B cell (primary cell): ENCODE measurements around the gene SLC12A1. TPM values are rescaled to one million over a fixed set of nuclear protein-coding genes. Genes with fewer than 3 reads are reported as not detected.

Experiments
- ATAC-seq: fragments of 200-7000 bp; cut with Tn5 transposase; one replicate; pipeline ENCODE4 v1.10.0; 2021; ENCODE audit warnings: low read depth, mild to moderate bottlenecking, moderate number of reproducible peaks, moderate library complexity
- CTCF ChIA-PET: fragments of 350-600 bp; sonication (Branson Sonifier 250); formaldehyde crosslinking; loops from one replicate; lab custom pipeline; 2021; ENCODE audit warnings: antibody characterized with exemption, inconsistent platforms; lab: Charles Lee
- POLR2A ChIA-PET: fragments of 350-600 bp; sonication (Branson Sonifier 250); formaldehyde crosslinking; loops from one replicate; lab custom pipeline; 2021; ENCODE audit warnings: antibody characterized with exemption; lab: Charles Lee
- DNase-seq: peaks from one replicate; pipeline ENCODE4 v3.0.0; 2013
- H2AFZ ChIP-seq: 2 replicates; pipeline ENCODE4 v1.6.1; 2012; ENCODE audit warnings: mild to moderate bottlenecking, low read depth, low read length; ENCODE audit not compliant: insufficient read depth, poor library complexity, severe bottlenecking
- H3K27ac ChIP-seq, 2 donors: 1 replicate in 1 of 2; 2 replicates in 1 of 2; pipeline ENCODE4 v1.5.1; 2012 to 2013; ENCODE audit warnings: low read length in 2 of 2, mild to moderate bottlenecking in 2 of 2, moderate library complexity in 1 of 2
- H3K27me3 ChIP-seq, 4 experiments: fragments of 200-600 bp in 1 of 4; sonication (generic) in 1 of 4; replicated peaks in 1 of 4; 1 replicate in 2 of 4; 2 replicates in 2 of 4; pipeline versions ENCODE4 v1.6.1 to v1.7.0; 2013 to 2016; ENCODE audit warnings: low read length in 3 of 4, mild to moderate bottlenecking in 2 of 4, mixed read lengths in 1 of 4, moderate library complexity in 1 of 4; ENCODE audit not compliant: insufficient read depth in 4 of 4, control insufficient read depth in 3 of 4; ENCODE audit errors: control extremely low read depth in 1 of 4
- H3K36me3 ChIP-seq, 2 experiments: replicated peaks in 1 of 2; 1 replicate in 1 of 2; 2 replicates in 1 of 2; pipeline versions ENCODE4 v1.6.1 to v1.7.1; 2013; ENCODE audit warnings: low read length in 1 of 2; ENCODE audit not compliant: insufficient read depth in 2 of 2, control insufficient read depth in 1 of 2; ENCODE audit errors: control extremely low read depth in 1 of 2, extremely low read depth in 1 of 2
- H3K4me1 ChIP-seq, 2 donors: fragments of 200-600 bp in 1 of 2; sonication (generic) in 1 of 2; 1 replicate in 1 of 2; 2 replicates in 1 of 2; pipeline versions ENCODE4 v1.5.1 to v1.6.1; 2013 to 2017; ENCODE audit warnings: low read length in 2 of 2; ENCODE audit not compliant: control insufficient read depth in 2 of 2, insufficient read depth in 2 of 2
- H3K4me2 ChIP-seq: replicated peaks from 2 replicates; pipeline ENCODE3; 2012; ENCODE audit warnings: mild to moderate bottlenecking, low read depth, low read length; ENCODE audit not compliant: poor library complexity, severe bottlenecking
- H3K4me3 ChIP-seq, 5 experiments: fragments of 200-600 bp in 1 of 5; sonication (generic) in 1 of 5; 1 replicate in 3 of 5; 2 replicates in 2 of 5; pipeline versions ENCODE4 v1.5.1 to v1.7.0; 2011 to 2016; ENCODE audit warnings: low read length in 4 of 5, mild to moderate bottlenecking in 4 of 5, low read depth in 2 of 5, control low read depth in 1 of 5, moderate library complexity in 1 of 5; ENCODE audit not compliant: insufficient read depth in 1 of 5; ENCODE audit errors: control extremely low read depth in 1 of 5, extremely low read depth in 1 of 5
- H3K79me2 ChIP-seq: fragments of 200-600 bp; sonication (generic); one replicate; pipeline ENCODE4 v1.6.0; 2016; ENCODE audit warnings: low read length; ENCODE audit not compliant: control insufficient read depth, insufficient read depth
- H3K9ac ChIP-seq: fragments of 200-600 bp; sonication (generic); 2 replicates; pipeline ENCODE4 v1.6.1; 2017; ENCODE audit warnings: mild to moderate bottlenecking, low read length, moderate library complexity
- H3K9me3 ChIP-seq, 3 donors: one replicate each; pipeline versions ENCODE4 v1.6.1 to v1.7.1; 2013; ENCODE audit warnings: low read length in 2 of 3; ENCODE audit not compliant: control insufficient read depth in 2 of 3, insufficient read depth in 1 of 3; ENCODE audit errors: control extremely low read depth in 1 of 3
- H4K20me1 ChIP-seq: 2 replicates; pipeline ENCODE4 v1.6.0; 2012; ENCODE audit warnings: mild to moderate bottlenecking, low read length; ENCODE audit not compliant: insufficient read depth, control insufficient read depth, poor library complexity, severe bottlenecking
- H3K27ac Mint-ChIP-seq: one replicate; pipeline ENCODE4 v1.8.0; 2021; ENCODE audit warnings: mixed read lengths
- H3K27me3 Mint-ChIP-seq: one replicate; pipeline ENCODE4 v1.8.0; 2021; ENCODE audit warnings: mixed read lengths
- H3K4me1 Mint-ChIP-seq: one replicate; pipeline ENCODE4 v1.8.0; 2021; ENCODE audit warnings: mixed read lengths
- H3K4me3 Mint-ChIP-seq: one replicate; pipeline ENCODE4 v1.8.0; 2021; ENCODE audit warnings: mixed read lengths
- H3K9me3 Mint-ChIP-seq: one replicate; pipeline ENCODE4 v1.8.0; 2022; ENCODE audit warnings: mixed read lengths; ENCODE audit not compliant: insufficient read depth
- CTCF ChIP-seq: fragments of 200-600 bp; IDR thresholded peaks from one replicate; pipeline ENCODE4 v1.8.0; 2022; ENCODE audit warnings: antibody characterized with exemption, mild to moderate bottlenecking
- EZH2 ChIP-seq: IDR thresholded peaks from 2 replicates; pipeline ENCODE4 v1.6.1; 2012; ENCODE audit warnings: borderline replicate concordance, low read depth, mild to moderate bottlenecking, moderate library complexity, low read length; ENCODE audit not compliant: insufficient read depth, poor library complexity, severe bottlenecking
- WGBS: methylation state at CpG from one replicate; pipeline ENCODE4 v1.1.5; 2013; ENCODE audit warnings: missing lambda C conversion rate; ENCODE audit not compliant: insufficient coverage; 5-methylcytosine and 5-hydroxymethylcytosine counted together
- intact Hi-C: fragments of 100-400 bp; cut with micrococcal nuclease; formaldehyde crosslinking; loops from one replicate; pipeline ENCODE4 v1.10.0; 2022
- polyA plus RNA-seq: library from polyadenylated mRNA; depleted of rRNA; stranded (reverse); fragments of >200 nt; gene quantifications from 2 replicates; pipeline ENCODE4 v1.2.3, GENCODE V29; 2012
- total RNA-seq, 2 donors: library from RNA; stranded (reverse); fragments of 120-200 nt in 1 of 2; gene quantifications; 1 replicate in 1 of 2; 2 replicates in 1 of 2; pipeline versions ENCODE4 v1.2.3 to v1.2.4, GENCODE V29; 2013 to 2022

SLC12A1 gene
- total and polyA plus RNA-seq, 2 donors (not counting 1 experiment from before 2014, with no cell fraction given): not detected

- Histone ChIP-seq H3K9me3 (no peaks in the 10 kb centered on the region), H3K27ac (peak overlapping the region in 1 of 2 donors; percentile 90), H3K36me3 (peaks cover 6 to 14% of the 10 kb centered on the region in 2 experiments), H2AFZ (peak overlapping the region; percentile 64), H3K79me2 (no peaks in the 10 kb centered on the region), H3K4me3 (peak overlapping the region in 3 of 5 experiments; percentile 77 to 90 (median 80)), H3K9ac (peak overlapping the region; percentile 82), H4K20me1 (no peaks in the 10 kb centered on the region), H3K4me2 (peak overlapping the region; percentile 90), H3K4me1 (peaks cover 10 to 14% of the 10 kb centered on the region in 2 donors), H3K27me3 (no peaks in the 10 kb centered on the region)
- POLR2A ChIA-PET: no interaction called here
- Mint-ChIP-seq H3K27ac (peak overlapping the region; percentile 71), H3K27me3 (no peaks in the 10 kb centered on the region), H3K4me3 (peak overlapping the region; percentile 94), H3K4me1 (peaks cover 19% of the 10 kb centered on the region), H3K9me3 (no peaks in the 10 kb centered on the region)
- intact Hi-C loops: loop anchor here (2.0 kb wide), 1 partner anchor 20 kb away; no protein-coding TSS in a partner anchor
- CTCF ChIA-PET: interaction anchor here (0.9 to 5.1 kb wide), 2 partner anchors 10 to 20 kb away, joined by 3 to 35 read pairs; no protein-coding TSS in a partner anchor
- no peak for TF ChIP-seq EZH2
- no peak for TF ChIP-seq CTCF
- ATAC-seq: no peak
- no peak for DNase-seq
- 54% methylated on average over 4 of the region's 9 CpGs for WGBS
Observed at GRCh38 chr15:48332642-48333034, 126.5 kb downstream of the SLC12A1 start.

GRCh38 chr15:48333540-48333939 lies 127.4 kb downstream of the SLC12A1 start:
- TF ChIP-seq EZH2 (no peak), CTCF (no peak)
- peaks cover 17% of the 10 kb centered on the region for H3K4me1 Mint-ChIP-seq
- Histone ChIP-seq H3K4me1 (peaks cover 10 to 14% of the 10 kb centered on the region in 2 donors), H3K79me2 (no peaks in the 10 kb centered on the region), H3K9me3 (no peaks in the 10 kb centered on the region), H3K4me3 (no peak overlapping the region), H3K9ac (no peak overlapping the region), H3K36me3 (peaks cover 6 to 15% of the 10 kb centered on the region in 2 experiments), H4K20me1 (no peaks in the 10 kb centered on the region), H3K27ac (no peak overlapping the region), H3K4me2 (no peak overlapping the region), H3K27me3 (no peaks in the 10 kb centered on the region), H2AFZ (no peak overlapping the region)
- peak overlapping the region; percentile 39 for H3K4me3 Mint-ChIP-seq
- intact Hi-C loops: loop anchor here (2.0 kb wide), 1 partner anchor 19 kb away; no protein-coding TSS in a partner anchor
- DNase-seq: no peak
- ChIA-PET POLR2A (no interaction called here), CTCF (interaction anchor here (5.1 kb wide), 1 partner anchor 19 kb away, joined by 35 read pairs; no protein-coding TSS in a partner anchor)
- ATAC-seq: no peak
- no peaks in the 10 kb centered on the region for H3K27me3 Mint-ChIP-seq
- WGBS: no CpG with 5 or more reads among the region's 4 CpGs
- H3K27ac Mint-ChIP-seq: no peak overlapping the region
- H3K9me3 Mint-ChIP-seq: no peaks in the 10 kb centered on the region
